HepG2 (cell line): Measurements from ENCODE around the gene ZNF341. TPM values are rescaled to one million over a fixed set of nuclear protein-coding genes. Genes with fewer than 3 reads are reported as not detected.

Source experiments
- CENPT ChIP-seq: sonication (generic); formaldehyde crosslinking; IDR thresholded peaks from 2 replicates; pipeline ENCODE4 v1.8.0; 2022; ENCODE audit warnings: low read depth, mild to moderate bottlenecking, moderate library complexity, missing genetic modification reagents
- NR2F1 ChIP-seq, 2 experiments: fragments of 450-650 bp in 1 of 2; formaldehyde crosslinking in 1 of 2; IDR thresholded peaks; 2 replicates each; pipeline versions ENCODE4 v1.5.0 to v1.6.1; 2016 to 2020; ENCODE audit warnings: mild to moderate bottlenecking in 1 of 2, missing compliant biosample characterization in 1 of 2, missing genetic modification reagents in 1 of 2, moderate library complexity in 1 of 2
- SAP130 ChIP-seq: IDR thresholded peaks from 2 replicates; pipeline ENCODE4 v1.6.1; 2016; ENCODE audit warnings: low read depth
- SKI ChIP-seq: fragments of 450-650 bp; IDR thresholded peaks from one replicate; pipeline ENCODE4 v1.6.1; 2018; ENCODE audit warnings: mild to moderate bottlenecking; ENCODE audit not compliant: partially characterized antibody
- polyA plus RNA-seq, 8 experiments: library from polyadenylated mRNA; depleted of rRNA in 3 of 8; stranded (reverse) in 7 of 8; unstranded in 1 of 8; fragments of >200 nt; fragmentation: Illumina TruSeq in 4 of 8; extraction: Trizol in 4 of 8; gene quantifications; 2 replicates each; pipeline versions ENCODE4 v1.2.1 to v1.2.3, GENCODE V29; 2011 to 2016; ENCODE audit warnings: low read depth in 4 of 8, missing spikeins in 1 of 8, mixed read lengths in 1 of 8; ENCODE audit not compliant: insufficient read depth in 1 of 8
- total RNA-seq, 5 experiments: library from RNA; depleted of rRNA; stranded (reverse); fragments of >200 nt; fragmentation: Illumina TruSeq; extraction: Trizol; gene quantifications; 2 replicates each; pipeline ENCODE4 v1.2.3, GENCODE V29; 2016; ENCODE audit warnings: low read depth in 1 of 5
- TF ChIP-seq, protein P1 (sequence below): sonication (generic); formaldehyde crosslinking; IDR thresholded peaks from one replicate; pipeline ENCODE4 v1.5.1; 2020; ENCODE audit warnings: mild to moderate bottlenecking, missing genetic modification reagents; ENCODE audit errors: not compliant biosample characterization
- TF ChIP-seq, protein P2 (sequence below): sonication (generic); formaldehyde crosslinking; IDR thresholded peaks from 2 replicates; pipeline ENCODE4 v1.5.0; 2020; ENCODE audit warnings: missing genetic modification reagents
- TF ChIP-seq, protein P3 (sequence below): sonication (generic); formaldehyde crosslinking; IDR thresholded peaks from 2 replicates; pipeline ENCODE4 v1.4.0; 2020; ENCODE audit warnings: missing genetic modification reagents
- TF ChIP-seq, protein P4 (sequence below): sonication (generic); formaldehyde crosslinking; IDR thresholded peaks from 2 replicates; pipeline ENCODE4 v1.8.1; 2023; ENCODE audit warnings: mild to moderate bottlenecking, missing genetic modification reagents
- TF ChIP-seq, protein P5 (sequence below): sonication (generic); formaldehyde crosslinking; IDR thresholded peaks from 2 replicates; pipeline ENCODE4 v1.4.0; 2020; ENCODE audit warnings: missing genetic modification reagents

The ZNF341 gene
- total and polyA plus RNA-seq, 2 of the 13 experiments (the other 11 are each of a cell fraction or from before 2014, with no cell fraction given): 1.1 to 2.2 TPM

DNA sequence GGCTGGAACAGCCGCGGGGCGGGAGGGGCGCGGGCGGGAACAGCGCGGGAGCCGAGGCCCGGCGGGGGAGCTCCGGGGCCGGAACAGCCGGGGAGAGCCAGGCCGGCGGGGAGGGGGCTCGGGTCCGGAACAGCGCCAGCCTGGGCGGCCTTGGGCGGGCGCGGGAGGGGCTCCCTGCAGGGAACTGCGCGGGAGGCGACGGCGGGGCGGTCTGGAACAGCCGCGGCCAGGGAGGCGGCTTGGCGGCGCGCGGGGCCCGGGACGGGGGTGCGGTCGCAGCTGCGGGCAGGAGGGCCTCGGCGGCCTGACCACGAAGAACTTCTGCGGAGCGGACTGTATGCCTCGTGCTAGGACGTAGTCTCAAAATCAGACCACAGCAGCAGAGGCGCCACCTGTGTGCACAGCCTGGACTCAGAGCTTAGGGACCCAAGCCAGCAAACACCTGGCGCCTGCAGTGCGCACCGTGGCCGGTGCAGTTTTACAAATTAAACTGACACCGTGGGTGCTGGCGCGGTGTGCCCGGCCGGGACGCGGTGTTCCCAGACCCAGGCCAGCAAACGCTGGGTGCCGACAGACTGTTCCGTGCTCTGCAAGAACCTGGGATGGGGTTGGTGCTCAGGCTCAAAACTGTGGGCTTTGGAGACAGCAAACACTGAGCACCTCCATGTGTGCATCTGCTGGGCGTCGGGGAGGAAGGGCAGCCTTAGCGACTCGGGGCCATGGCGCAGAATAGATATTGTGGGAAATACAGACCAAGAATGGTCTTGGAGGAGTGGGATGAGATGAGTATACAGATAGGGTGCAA is 572 bp downstream of the ZNF341 start (continued):
- TF ChIP-seq, protein P1, sequence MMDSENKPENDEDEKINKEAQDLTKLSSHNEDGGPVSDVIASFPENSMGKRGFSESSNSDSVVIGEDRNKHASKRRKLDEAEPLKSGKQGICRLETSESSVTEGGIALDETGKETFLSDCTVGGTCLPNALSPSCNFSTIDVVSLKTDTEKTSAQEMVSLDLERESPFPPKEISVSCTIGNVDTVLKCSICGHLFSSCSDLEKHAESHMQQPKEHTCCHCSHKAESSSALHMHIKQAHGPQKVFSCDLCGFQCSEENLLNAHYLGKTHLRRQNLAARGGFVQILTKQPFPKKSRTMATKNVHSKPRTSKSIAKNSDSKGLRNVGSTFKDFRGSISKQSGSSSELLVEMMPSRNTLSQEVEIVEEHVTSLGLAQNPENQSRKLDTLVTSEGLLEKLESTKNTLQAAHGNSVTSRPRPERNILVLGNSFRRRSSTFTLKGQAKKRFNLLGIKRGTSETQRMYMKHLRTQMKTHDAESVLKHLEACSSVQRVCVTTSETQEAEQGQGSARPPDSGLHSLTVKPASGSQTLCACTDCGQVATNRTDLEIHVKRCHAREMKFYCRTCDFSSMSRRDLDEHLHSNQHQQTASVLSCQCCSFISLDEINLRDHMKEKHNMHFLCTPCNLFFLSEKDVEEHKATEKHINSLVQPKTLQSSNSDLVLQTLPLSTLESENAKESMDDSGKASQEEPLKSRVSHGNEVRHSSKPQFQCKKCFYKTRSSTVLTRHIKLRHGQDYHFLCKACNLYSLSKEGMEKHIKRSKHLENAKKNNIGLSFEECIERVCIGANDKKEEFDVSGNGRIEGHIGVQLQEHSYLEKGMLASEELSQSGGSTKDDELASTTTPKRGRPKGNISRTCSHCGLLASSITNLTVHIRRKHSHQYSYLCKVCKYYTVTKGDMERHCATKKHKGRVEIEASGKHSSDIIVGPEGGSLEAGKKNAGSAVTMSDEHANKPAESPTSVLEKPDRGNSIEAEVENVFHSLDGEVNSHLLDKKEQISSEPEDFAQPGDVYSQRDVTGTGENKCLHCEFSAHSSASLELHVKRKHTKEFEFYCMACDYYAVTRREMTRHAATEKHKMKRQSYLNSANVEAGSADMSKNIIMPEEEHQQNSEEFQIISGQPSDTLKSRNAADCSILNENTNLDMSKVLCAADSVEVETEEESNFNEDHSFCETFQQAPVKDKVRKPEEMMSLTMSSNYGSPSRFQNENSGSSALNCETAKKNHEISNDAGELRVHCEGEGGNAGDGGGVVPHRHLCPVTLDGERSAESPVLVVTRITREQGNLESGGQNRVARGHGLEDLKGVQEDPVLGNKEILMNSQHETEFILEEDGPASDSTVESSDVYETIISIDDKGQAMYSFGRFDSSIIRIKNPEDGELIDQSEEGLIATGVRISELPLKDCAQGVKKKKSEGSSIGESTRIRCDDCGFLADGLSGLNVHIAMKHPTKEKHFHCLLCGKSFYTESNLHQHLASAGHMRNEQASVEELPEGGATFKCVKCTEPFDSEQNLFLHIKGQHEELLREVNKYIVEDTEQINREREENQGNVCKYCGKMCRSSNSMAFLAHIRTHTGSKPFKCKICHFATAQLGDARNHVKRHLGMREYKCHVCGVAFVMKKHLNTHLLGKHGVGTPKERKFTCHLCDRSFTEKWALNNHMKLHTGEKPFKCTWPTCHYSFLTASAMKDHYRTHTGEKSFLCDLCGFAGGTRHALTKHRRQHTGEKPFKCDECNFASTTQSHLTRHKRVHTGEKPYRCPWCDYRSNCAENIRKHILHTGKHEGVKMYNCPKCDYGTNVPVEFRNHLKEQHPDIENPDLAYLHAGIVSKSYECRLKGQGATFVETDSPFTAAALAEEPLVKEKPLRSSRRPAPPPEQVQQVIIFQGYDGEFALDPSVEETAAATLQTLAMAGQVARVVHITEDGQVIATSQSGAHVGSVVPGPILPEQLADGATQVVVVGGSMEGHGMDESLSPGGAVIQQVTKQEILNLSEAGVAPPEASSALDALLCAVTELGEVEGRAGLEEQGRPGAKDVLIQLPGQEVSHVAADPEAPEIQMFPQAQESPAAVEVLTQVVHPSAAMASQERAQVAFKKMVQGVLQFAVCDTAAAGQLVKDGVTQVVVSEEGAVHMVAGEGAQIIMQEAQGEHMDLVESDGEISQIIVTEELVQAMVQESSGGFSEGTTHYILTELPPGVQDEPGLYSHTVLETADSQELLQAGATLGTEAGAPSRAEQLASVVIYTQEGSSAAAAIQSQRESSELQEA (CRISPR knock-in tag): peak; percentile 53
- peak; percentile 75 for TF ChIP-seq SAP130 (CRISPR knock-in tag)
- TF ChIP-seq, protein P2, sequence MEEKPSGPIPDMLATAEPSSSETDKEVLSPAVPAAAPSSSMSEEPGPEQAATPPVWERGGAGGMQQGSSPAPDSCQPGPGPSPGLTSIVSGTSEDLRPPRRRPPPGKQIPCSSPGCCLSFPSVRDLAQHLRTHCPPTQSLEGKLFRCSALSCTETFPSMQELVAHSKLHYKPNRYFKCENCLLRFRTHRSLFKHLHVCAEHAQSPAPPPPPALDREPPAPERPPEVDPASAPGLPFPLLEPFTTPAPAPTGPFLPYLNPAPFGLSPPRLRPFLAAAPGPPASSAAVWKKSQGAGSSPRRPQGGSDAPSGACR: peak; percentile 55
- no peak; the same call in none of the 2 replicates for TF ChIP-seq CENPT
- TF ChIP-seq, protein P3, sequence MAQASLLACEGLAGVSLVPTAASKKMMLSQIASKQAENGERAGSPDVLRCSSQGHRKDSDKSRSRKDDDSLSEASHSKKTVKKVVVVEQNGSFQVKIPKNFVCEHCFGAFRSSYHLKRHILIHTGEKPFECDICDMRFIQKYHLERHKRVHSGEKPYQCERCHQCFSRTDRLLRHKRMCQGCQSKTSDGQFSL (CRISPR knock-in tag): peak; percentile 81
- 0 out of 4 replicates have a peak, but pooled peaks of 1 of the 2 experiments have one; percentile 32 for TF ChIP-seq NR2F1 (CRISPR knock-in tag; IDR thresholded peaks at IDR 0.05)
- peak; percentile 76 for TF ChIP-seq SKI
- TF ChIP-seq, protein P4, sequence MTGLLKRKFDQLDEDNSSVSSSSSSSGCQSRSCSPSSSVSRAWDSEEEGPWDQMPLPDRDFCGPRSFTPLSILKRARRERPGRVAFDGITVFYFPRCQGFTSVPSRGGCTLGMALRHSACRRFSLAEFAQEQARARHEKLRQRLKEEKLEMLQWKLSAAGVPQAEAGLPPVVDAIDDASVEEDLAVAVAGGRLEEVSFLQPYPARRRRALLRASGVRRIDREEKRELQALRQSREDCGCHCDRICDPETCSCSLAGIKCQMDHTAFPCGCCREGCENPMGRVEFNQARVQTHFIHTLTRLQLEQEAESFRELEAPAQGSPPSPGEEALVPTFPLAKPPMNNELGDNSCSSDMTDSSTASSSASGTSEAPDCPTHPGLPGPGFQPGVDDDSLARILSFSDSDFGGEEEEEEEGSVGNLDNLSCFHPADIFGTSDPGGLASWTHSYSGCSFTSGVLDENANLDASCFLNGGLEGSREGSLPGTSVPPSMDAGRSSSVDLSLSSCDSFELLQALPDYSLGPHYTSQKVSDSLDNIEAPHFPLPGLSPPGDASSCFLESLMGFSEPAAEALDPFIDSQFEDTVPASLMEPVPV (CRISPR knock-in tag): peak; percentile 95
- TF ChIP-seq, protein P5, sequence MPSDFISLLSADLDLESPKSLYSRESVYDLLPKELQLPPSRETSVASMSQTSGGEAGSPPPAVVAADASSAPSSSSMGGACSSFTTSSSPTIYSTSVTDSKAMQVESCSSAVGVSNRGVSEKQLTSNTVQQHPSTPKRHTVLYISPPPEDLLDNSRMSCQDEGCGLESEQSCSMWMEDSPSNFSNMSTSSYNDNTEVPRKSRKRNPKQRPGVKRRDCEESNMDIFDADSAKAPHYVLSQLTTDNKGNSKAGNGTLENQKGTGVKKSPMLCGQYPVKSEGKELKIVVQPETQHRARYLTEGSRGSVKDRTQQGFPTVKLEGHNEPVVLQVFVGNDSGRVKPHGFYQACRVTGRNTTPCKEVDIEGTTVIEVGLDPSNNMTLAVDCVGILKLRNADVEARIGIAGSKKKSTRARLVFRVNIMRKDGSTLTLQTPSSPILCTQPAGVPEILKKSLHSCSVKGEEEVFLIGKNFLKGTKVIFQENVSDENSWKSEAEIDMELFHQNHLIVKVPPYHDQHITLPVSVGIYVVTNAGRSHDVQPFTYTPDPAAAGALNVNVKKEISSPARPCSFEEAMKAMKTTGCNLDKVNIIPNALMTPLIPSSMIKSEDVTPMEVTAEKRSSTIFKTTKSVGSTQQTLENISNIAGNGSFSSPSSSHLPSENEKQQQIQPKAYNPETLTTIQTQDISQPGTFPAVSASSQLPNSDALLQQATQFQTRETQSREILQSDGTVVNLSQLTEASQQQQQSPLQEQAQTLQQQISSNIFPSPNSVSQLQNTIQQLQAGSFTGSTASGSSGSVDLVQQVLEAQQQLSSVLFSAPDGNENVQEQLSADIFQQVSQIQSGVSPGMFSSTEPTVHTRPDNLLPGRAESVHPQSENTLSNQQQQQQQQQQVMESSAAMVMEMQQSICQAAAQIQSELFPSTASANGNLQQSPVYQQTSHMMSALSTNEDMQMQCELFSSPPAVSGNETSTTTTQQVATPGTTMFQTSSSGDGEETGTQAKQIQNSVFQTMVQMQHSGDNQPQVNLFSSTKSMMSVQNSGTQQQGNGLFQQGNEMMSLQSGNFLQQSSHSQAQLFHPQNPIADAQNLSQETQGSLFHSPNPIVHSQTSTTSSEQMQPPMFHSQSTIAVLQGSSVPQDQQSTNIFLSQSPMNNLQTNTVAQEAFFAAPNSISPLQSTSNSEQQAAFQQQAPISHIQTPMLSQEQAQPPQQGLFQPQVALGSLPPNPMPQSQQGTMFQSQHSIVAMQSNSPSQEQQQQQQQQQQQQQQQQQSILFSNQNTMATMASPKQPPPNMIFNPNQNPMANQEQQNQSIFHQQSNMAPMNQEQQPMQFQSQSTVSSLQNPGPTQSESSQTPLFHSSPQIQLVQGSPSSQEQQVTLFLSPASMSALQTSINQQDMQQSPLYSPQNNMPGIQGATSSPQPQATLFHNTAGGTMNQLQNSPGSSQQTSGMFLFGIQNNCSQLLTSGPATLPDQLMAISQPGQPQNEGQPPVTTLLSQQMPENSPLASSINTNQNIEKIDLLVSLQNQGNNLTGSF (CRISPR knock-in tag): peak; percentile 26
